ENCODE data around the gene ZMAT3. TPM values are rescaled to one million over a fixed set of nuclear protein-coding genes. Genes with fewer than 3 reads are reported as not detected.

Gene ZMAT3
- total RNA-seq, 4 donors from 2014 or later = 5.3 to 9.2 (median 6.8) TPM

GRCh38 chr3:179020112-179020511, 51.5 kb downstream of the ZMAT3 start:
- Histone ChIP-seq H3K4me3 (no peak overlapping the region), H3K9me3 (no peaks in the 10 kb centered on the region), H3K27me3 (no peaks in the 10 kb centered on the region), H3K27ac (no peak overlapping the region), H3K4me1 (peaks cover 0 to 10% (median 6%) of the 10 kb centered on the region in 3 donors), H3K36me3 (peaks cover 0 to 6% (median 0%) of the 10 kb centered on the region in 3 donors)
- WGBS, 2 donors = 4 to 14% methylated on average over 4 of the region's 4 CpGs
- TF ChIP-seq, protein P1, sequence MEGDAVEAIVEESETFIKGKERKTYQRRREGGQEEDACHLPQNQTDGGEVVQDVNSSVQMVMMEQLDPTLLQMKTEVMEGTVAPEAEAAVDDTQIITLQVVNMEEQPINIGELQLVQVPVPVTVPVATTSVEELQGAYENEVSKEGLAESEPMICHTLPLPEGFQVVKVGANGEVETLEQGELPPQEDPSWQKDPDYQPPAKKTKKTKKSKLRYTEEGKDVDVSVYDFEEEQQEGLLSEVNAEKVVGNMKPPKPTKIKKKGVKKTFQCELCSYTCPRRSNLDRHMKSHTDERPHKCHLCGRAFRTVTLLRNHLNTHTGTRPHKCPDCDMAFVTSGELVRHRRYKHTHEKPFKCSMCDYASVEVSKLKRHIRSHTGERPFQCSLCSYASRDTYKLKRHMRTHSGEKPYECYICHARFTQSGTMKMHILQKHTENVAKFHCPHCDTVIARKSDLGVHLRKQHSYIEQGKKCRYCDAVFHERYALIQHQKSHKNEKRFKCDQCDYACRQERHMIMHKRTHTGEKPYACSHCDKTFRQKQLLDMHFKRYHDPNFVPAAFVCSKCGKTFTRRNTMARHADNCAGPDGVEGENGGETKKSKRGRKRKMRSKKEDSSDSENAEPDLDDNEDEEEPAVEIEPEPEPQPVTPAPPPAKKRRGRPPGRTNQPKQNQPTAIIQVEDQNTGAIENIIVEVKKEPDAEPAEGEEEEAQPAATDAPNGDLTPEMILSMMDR (IDR thresholded peaks at IDR 0.05) = no peak
- TF ChIP-seq POLR2A (IDR thresholded peaks at IDR 0.05) = no peak
- intact Hi-C loops (cut with DNase I) = no loop called here
- DNase-seq = no peak

DNA sequence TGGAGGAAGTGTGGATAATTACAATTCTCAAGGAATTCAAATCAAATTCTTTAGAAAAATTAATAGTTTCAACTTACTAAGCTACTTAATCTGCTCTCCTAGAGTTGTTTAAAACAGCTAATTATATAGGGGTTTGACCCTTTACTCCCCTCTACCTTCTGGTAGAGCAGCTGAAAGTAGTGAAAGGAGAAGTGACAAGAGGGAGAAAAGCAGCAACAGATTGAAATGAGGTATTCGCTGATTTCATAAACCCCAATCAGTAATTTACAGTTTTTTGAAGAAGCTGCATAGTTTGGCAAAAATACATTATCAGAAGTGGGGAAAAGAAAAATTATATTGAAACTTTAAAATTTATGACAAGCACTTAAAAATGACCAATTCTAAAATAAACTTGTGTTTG, 52.8 kb downstream of the ZMAT3 start:
- intact Hi-C loops (cut with DNase I) = loop anchor here (5.0 kb wide), 1 partner anchor 298 kb away; no protein-coding TSS in a partner anchor
- no peaks in the 10 kb centered on the region for H3K27me3 ChIP-seq

GRCh38 chr3:179016979-179017670, 54.5 kb downstream of the ZMAT3 start:
- WGBS, 2 donors = 58 to 72% methylated on average over 9 of the region's 9 CpGs
- no peak overlapping the region for H3K27ac ChIP-seq
- H3K36me3 ChIP-seq = no peaks in the 10 kb centered on the region
- H3K4me1 ChIP-seq = peaks cover 0 to 10% (median 6%) of the 10 kb centered on the region in 3 donors
- H3K27me3 ChIP-seq = no peaks in the 10 kb centered on the region
- no peak for DNase-seq
- intact Hi-C loops (cut with DNase I) = loop anchor here (5.0 kb wide), 1 partner anchor 300 kb away; no protein-coding TSS in a partner anchor
- no peak for TF ChIP-seq POLR2A (IDR thresholded peaks at IDR 0.05)
- TF ChIP-seq, protein P1 (IDR thresholded peaks at IDR 0.05) = no peak
- no peaks in the 10 kb centered on the region for H3K9me3 ChIP-seq
- H3K4me3 ChIP-seq = no peak overlapping the region

More for the DNA sequence above, 52.8 kb downstream of the ZMAT3 start:
- H3K36me3 ChIP-seq = no peaks in the 10 kb centered on the region
- no peak overlapping the region for H3K4me3 ChIP-seq
- no peak overlapping the region for H3K27ac ChIP-seq
- WGBS, 2 donors = 88 to 95% methylated on average over 1 of the region's 1 CpG
- H3K9me3 ChIP-seq = no peaks in the 10 kb centered on the region
- TF ChIP-seq, protein P1 (IDR thresholded peaks at IDR 0.05) = no peak
- no peak for TF ChIP-seq POLR2A (IDR thresholded peaks at IDR 0.05)
- DNase-seq = no peak
- peaks cover 0 to 10% (median 6%) of the 10 kb centered on the region in 3 donors for H3K4me1 ChIP-seq

- Histone ChIP-seq H3K36me3 (no peaks in the 10 kb centered on the region), H3K9me3 (no peaks in the 10 kb centered on the region), H3K27ac (no peak overlapping the region), H3K27me3 (no peaks in the 10 kb centered on the region), H3K4me1 (peaks cover 0 to 8% (median 5%) of the 10 kb centered on the region in 3 donors), H3K4me3 (no peak overlapping the region)
- DNase-seq = no peak
- WGBS, 2 donors = 0% methylated on average over 1 of the region's 1 CpG
- intact Hi-C loops (cut with DNase I) = loop anchor here (5.0 kb wide), 1 partner anchor 302 kb away; no protein-coding TSS in a partner anchor
- no peak for TF ChIP-seq POLR2A (IDR thresholded peaks at IDR 0.05)
- TF ChIP-seq, protein P1 (IDR thresholded peaks at IDR 0.05) = peak; percentile 80 to 92 (median 84)
Measured at GRCh38 chr3:179015551-179016020, 56.0 kb downstream of the ZMAT3 start.

GRCh38 chr3:179005706-179006105, 65.9 kb downstream of the ZMAT3 start:
- Histone ChIP-seq H3K9me3 (no peaks in the 10 kb centered on the region), H3K4me1 (no peaks in the 10 kb centered on the region), H3K4me3 (no peak overlapping the region), H3K36me3 (no peaks in the 10 kb centered on the region), H3K27ac (no peak overlapping the region), H3K27me3 (no peaks in the 10 kb centered on the region)
- TF ChIP-seq, protein P1 (IDR thresholded peaks at IDR 0.05) = no peak
- TF ChIP-seq POLR2A (IDR thresholded peaks at IDR 0.05) = no peak
- intact Hi-C loops (cut with DNase I) = no loop called here
- DNase-seq = no peak
- 78 to 79% methylated on average over 2 of the region's 2 CpGs for WGBS, 2 donors

Data from esophagus squamous epithelium (tissue), 5 donors.